Uterus (tissue), 4 donors: Measurements from ENCODE around the gene C4A. TPM values are rescaled to one million over a fixed set of nuclear protein-coding genes. Genes with fewer than 3 reads are reported as not detected.
"Not testable (repeated sequence)": the region's sequence is repeated elsewhere in the genome, so short reads cannot be mapped to it uniquely, and the experiment has no call there.

ENCODE experiments used
- DNase-seq, 2 donors: peaks; one replicate each; pipeline ENCODE4 v3.0.0-alpha.2; 2019 to 2020
- H3K27ac ChIP-seq, 2 donors: fragments of 200-600 bp; sonication (generic); 1 replicate in 1 of 2; 2 replicates in 1 of 2; pipeline ENCODE4 v1.5.1; 2016 to 2018
- H3K27me3 ChIP-seq, 2 donors: fragments of 200-600 bp; sonication (generic); one replicate each; pipeline ENCODE4 v1.5.1; 2018 to 2019; ENCODE audit warnings: control low read depth in 1 of 2
- H3K36me3 ChIP-seq, 2 donors: fragments of 200-600 bp; sonication (generic); one replicate each; pipeline ENCODE4 v1.5.1; 2019; ENCODE audit warnings: control low read depth in 1 of 2
- H3K4me1 ChIP-seq, 2 donors: fragments of 200-600 bp; sonication (generic); one replicate each; pipeline ENCODE4 v1.5.1; 2018 to 2019; ENCODE audit warnings: control low read depth in 1 of 2
- H3K4me3 ChIP-seq, 2 donors: fragments of 200-600 bp; sonication (generic); 1 replicate in 1 of 2; 2 replicates in 1 of 2; pipeline ENCODE4 v1.5.1; 2018 to 2019; ENCODE audit warnings: mild to moderate bottlenecking in 1 of 2
- H3K9me3 ChIP-seq, 2 donors: fragments of 200-600 bp; sonication (generic); one replicate each; pipeline ENCODE4 v1.5.1; 2019; ENCODE audit warnings: control low read depth in 1 of 2
- CTCF ChIP-seq, 4 experiments: fragments of 200-600 bp in 2 of 4; fragments of 450-650 bp in 2 of 4; sonication (generic) in 2 of 4; IDR thresholded peaks; one replicate each; pipeline ENCODE4 v1.5.1; 2016 to 2019; ENCODE audit warnings: antibody characterized with exemption in 4 of 4, mild to moderate bottlenecking in 2 of 4, moderate library complexity in 1 of 4
- POLR2A ChIP-seq, 2 donors: fragments of 450-650 bp; IDR thresholded peaks; one replicate each; pipeline ENCODE4 v1.6.1; 2016; ENCODE audit warnings: antibody characterized with exemption in 2 of 2, mild to moderate bottlenecking in 1 of 2, moderate library complexity in 1 of 2
- intact Hi-C: fragments of 100-400 bp; cut with DNase I; formaldehyde crosslinking; loops from one replicate; pipeline ENCODE4 v1.15.1; 2023; ENCODE audit warnings: low total_unique reads
- total RNA-seq, 4 donors: library from RNA; depleted of rRNA in 3 of 4; stranded (reverse); fragments of >200 nt in 3 of 4; gene quantifications; one replicate each; pipeline versions ENCODE4 v1.1.0 to v1.2.4, GENCODE V29; 2014 to 2023
- donor health status: DM: yes; HTN: yes; CAD: no.

The C4A gene
- total RNA-seq, 4 donors from 2014 or later, result 3.8 to 100 (median 32.3) TPM

- H3K27me3 ChIP-seq, intact Hi-C loops, H3K36me3 ChIP-seq, H3K9me3 ChIP-seq, DNase-seq, H3K27ac ChIP-seq, H3K4me3 ChIP-seq: not testable (repeated sequence)
- peaks cover 3 to 10% of the 10 kb centered on the region in 2 donors for H3K4me1 ChIP-seq
Measured at GRCh38 chr6:32044916-32045315, 63.1 kb downstream of the C4A start.

GRCh38 chr6:32045811-32046449 is 64.1 kb downstream of the C4A start:
- no peak overlapping the region for H3K4me3 ChIP-seq
- no peaks in the 10 kb centered on the region for H3K36me3 ChIP-seq
- no peak for TF ChIP-seq POLR2A (IDR thresholded peaks at IDR 0.05)
- TF ChIP-seq CTCF (IDR thresholded peaks at IDR 0.05), result no peak
- peaks cover 3 to 10% of the 10 kb centered on the region in 2 donors for H3K4me1 ChIP-seq
- DNase-seq, result no peak
- intact Hi-C loops, result no loop called here
- no peaks in the 10 kb centered on the region for H3K27me3 ChIP-seq
- H3K27ac ChIP-seq, result peak overlapping the region; percentile 75 to 87
- H3K9me3 ChIP-seq, result no peaks in the 10 kb centered on the region

GRCh38 chr6:32046450-32047083 is 64.7 kb downstream of the C4A start:
- DNase-seq, result peak; percentile 65 to 67
- no peaks in the 10 kb centered on the region for H3K9me3 ChIP-seq
- intact Hi-C loops, result no loop called here
- no peak overlapping the region for H3K4me3 ChIP-seq
- no peaks in the 10 kb centered on the region for H3K36me3 ChIP-seq
- H3K27me3 ChIP-seq, result no peaks in the 10 kb centered on the region
- peaks cover 3 to 10% of the 10 kb centered on the region in 2 donors for H3K4me1 ChIP-seq
- TF ChIP-seq POLR2A (IDR thresholded peaks at IDR 0.05) (no peak), CTCF (IDR thresholded peaks at IDR 0.05) (no peak)
- peak overlapping the region; percentile 75 to 87 for H3K27ac ChIP-seq

GRCh38 chr6:32047084-32047478 is 65.2 kb downstream of the C4A start:
- intact Hi-C loops, result no loop called here

GRCh38 chr6:32047539-32047854 is 65.6 kb downstream of the C4A start:
- Histone ChIP-seq H3K4me1 (peaks cover 3 to 10% of the 10 kb centered on the region in 2 donors), H3K4me3 (no peak overlapping the region), H3K36me3 (no peaks in the 10 kb centered on the region), H3K27me3 (no peaks in the 10 kb centered on the region), H3K9me3 (no peaks in the 10 kb centered on the region), H3K27ac (peak overlapping the region; percentile 75 to 87)
- intact Hi-C loops, result no loop called here
- TF ChIP-seq POLR2A (IDR thresholded peaks at IDR 0.05) (no peak), CTCF (IDR thresholded peaks at IDR 0.05) (no peak)
- no peak for DNase-seq

More at GRCh38 chr6:32047084-32047478, 65.2 kb downstream of the C4A start:
- peaks cover 3 to 10% of the 10 kb centered on the region in 2 donors for H3K4me1 ChIP-seq
- no peaks in the 10 kb centered on the region for H3K9me3 ChIP-seq
- H3K4me3 ChIP-seq, result no peak overlapping the region
- no peaks in the 10 kb centered on the region for H3K36me3 ChIP-seq
- peak; percentile 77 to 80 for DNase-seq
- TF ChIP-seq POLR2A (IDR thresholded peaks at IDR 0.05) (no peak), CTCF (IDR thresholded peaks at IDR 0.05) (no peak)
- H3K27me3 ChIP-seq, result no peaks in the 10 kb centered on the region
- peak overlapping the region; percentile 75 to 87 for H3K27ac ChIP-seq
